ENCODE measurements around the gene LAPTM5.

Gene LAPTM5

GRCh38 chr1:30683699-30684098 is 73.9 kb downstream of the LAPTM5 start:
- DNase-seq (ENCODE audit: low read depth) = no peak
- no peaks in the 10 kb centered on the region for H3K36me3 ChIP-seq (ENCODE audit: control insufficient read depth, insufficient read depth, low read length, severe bottlenecking)
- H3K9me3 ChIP-seq (ENCODE audit: control insufficient read depth, low read length) = no peaks in the 10 kb centered on the region
- no peak overlapping the region for H3K4me3 ChIP-seq (ENCODE audit: low read length)
- H3K9ac ChIP-seq (ENCODE audit: low read length) = no peak overlapping the region
- H3K27me3 ChIP-seq (replicated peaks; ENCODE audit: control insufficient read depth, insufficient read depth, low read length) = peaks cover 8% of the 10 kb centered on the region
- H3K4me1 ChIP-seq (ENCODE audit: control insufficient read depth, insufficient read depth, low read length) = peaks cover 21% of the 10 kb centered on the region

Measured in adipocyte (in vitro differentiated cells).